Measurements from ENCODE around the gene CHRD.
"Not testable (repeated sequence)": the region's sequence is repeated elsewhere in the genome, so short reads cannot be mapped to it uniquely, and the experiment has no call there.

The CHRD gene

GRCh38 chr3:184379358-184380184 lies at the start of gene CHRD:
CHRD (plus strand) TSS chr3:184380054; CDS start chr3:184380319, 265 bp downstream.
- no peak for DNase-seq

GRCh38 chr3:184332370-184333090 lies 47.3 kb upstream of the CHRD start:
- DNase-seq, result no peak

- DNase-seq, result no peak
Observed at GRCh38 chr3:184333190-184333589, 46.7 kb upstream of the CHRD start.

GRCh38 chr3:184333700-184334099 lies 46.2 kb upstream of the CHRD start:
- no peak for DNase-seq

- DNase-seq, result peak; percentile 20 to 37
Observed at GRCh38 chr3:184334470-184335158, 45.2 kb upstream of the CHRD start.

- DNase-seq, result no peak
Observed at GRCh38 chr3:184335291-184335660, 44.6 kb upstream of the CHRD start.

GRCh38 chr3:184335661-184336546 lies 44.0 kb upstream of the CHRD start:
- peak; percentile 84 for DNase-seq

GRCh38 chr3:184336547-184337398 lies 43.1 kb upstream of the CHRD start:
- DNase-seq, result no peak

- DNase-seq, result no peak
Observed at GRCh38 chr3:184337399-184337714, 42.5 kb upstream of the CHRD start, which contains the start of gene FAM131A. FAM131A (plus strand) TSS chr3:184337600; CDS start chr3:184337631, 31 bp downstream.

GRCh38 chr3:184337981-184338380 lies 41.9 kb upstream of the CHRD start:
- no peak for DNase-seq

GRCh38 chr3:184338511-184338945 lies 41.3 kb upstream of the CHRD start:
- DNase-seq, result no peak

- DNase-seq, result no peak
Observed at GRCh38 chr3:184339001-184339400, 40.9 kb upstream of the CHRD start.

GRCh38 chr3:184339451-184340135 lies 40.3 kb upstream of the CHRD start:
- not testable (repeated sequence) for DNase-seq

- no peak for DNase-seq
Observed at GRCh38 chr3:184341925-184342324, 37.9 kb upstream of the CHRD start.

- no peak for DNase-seq
Observed at GRCh38 chr3:184343200-184343876, 36.5 kb upstream of the CHRD start.

GRCh38 chr3:184344579-184345316 lies 35.1 kb upstream of the CHRD start:
- no peak for DNase-seq

GRCh38 chr3:184345317-184346144 lies 34.3 kb upstream of the CHRD start:
- DNase-seq, result no peak

- DNase-seq, result no peak
Observed at GRCh38 chr3:184346480-184347190, 33.2 kb upstream of the CHRD start.
